ENCODE measurements around the gene MAP2.

MAP2 gene

DNA sequence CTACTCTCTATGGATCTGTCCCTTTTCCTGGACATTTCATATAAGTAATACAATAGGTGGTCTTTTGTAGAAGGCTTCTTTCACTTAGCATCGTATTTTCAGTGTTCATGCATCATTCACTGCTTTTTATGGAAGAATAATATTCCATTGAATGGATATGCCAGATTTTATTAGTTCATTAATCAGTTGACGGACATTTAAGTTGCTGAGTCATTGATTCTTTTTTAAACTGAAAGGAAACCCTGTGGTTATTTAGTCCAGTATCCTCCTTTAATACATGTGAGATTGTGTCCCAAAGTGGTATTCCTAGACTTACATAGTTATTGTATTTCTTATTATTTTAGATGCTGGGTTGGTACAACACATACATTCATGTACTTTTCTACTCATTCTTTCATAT, 185.7 kb downstream of the MAP2 start:
- TF ChIP-seq, protein P1, sequence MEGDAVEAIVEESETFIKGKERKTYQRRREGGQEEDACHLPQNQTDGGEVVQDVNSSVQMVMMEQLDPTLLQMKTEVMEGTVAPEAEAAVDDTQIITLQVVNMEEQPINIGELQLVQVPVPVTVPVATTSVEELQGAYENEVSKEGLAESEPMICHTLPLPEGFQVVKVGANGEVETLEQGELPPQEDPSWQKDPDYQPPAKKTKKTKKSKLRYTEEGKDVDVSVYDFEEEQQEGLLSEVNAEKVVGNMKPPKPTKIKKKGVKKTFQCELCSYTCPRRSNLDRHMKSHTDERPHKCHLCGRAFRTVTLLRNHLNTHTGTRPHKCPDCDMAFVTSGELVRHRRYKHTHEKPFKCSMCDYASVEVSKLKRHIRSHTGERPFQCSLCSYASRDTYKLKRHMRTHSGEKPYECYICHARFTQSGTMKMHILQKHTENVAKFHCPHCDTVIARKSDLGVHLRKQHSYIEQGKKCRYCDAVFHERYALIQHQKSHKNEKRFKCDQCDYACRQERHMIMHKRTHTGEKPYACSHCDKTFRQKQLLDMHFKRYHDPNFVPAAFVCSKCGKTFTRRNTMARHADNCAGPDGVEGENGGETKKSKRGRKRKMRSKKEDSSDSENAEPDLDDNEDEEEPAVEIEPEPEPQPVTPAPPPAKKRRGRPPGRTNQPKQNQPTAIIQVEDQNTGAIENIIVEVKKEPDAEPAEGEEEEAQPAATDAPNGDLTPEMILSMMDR (conservative IDR thresholded peaks at IDR 0.05): no peak
- H3K27ac ChIP-seq: no peak overlapping the region

DNA sequence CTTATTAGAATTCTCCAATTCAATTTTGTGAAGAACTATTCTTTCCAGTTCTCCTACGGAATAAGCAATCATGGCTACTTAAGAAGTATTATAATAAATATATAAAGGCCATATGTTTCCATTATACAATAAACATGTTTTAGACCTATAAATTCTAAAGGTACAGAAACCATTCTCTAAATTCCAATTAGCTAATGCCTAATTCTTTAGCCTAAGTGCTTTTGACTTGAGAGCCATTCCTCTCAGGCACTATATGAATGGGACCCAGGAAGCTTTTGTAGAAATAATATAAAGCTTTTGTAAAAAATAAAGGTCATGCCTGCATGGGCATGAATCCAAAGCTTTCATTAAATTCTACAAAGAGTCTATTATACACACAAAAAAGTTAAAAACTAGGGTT, 186.8 kb downstream of the MAP2 start:
- TF ChIP-seq, protein P1 (conservative IDR thresholded peaks at IDR 0.05): no peak

DNA sequence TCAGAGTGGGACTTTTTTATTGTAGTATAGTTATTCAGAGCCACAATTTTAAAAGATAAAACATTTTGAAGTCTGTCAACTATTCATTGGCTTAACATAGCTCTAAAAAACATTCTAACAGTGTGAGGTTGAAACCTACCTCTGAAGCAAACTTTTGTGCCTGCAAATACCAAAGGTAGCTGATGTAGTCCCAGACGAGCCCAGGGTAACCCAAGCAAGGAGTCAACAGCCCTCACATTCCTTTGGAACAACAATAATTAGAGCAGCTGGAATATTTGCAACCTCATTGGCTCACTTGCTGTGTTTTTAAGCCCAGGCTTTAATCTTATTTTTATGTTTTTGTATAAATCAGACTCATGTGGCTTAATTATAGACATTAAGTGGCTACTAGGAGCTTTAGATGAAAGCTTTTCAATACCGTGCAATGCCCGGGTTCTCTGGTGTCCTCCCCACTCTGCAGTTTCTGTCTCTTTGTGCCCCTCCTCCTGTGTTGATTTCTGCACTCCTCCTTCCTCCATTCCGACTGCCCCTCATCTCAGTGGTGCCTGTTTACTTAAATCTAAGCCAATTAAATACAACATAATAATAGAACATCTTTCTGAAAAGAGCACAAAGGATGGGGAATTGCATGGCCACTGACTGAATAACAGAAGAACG, 189.9 kb downstream of the MAP2 start:
- TF ChIP-seq, protein P1 (conservative IDR thresholded peaks at IDR 0.05): no peak
- no peak overlapping the region for H3K27ac ChIP-seq

More for the DNA sequence above, 186.8 kb downstream of the MAP2 start:
- H3K27ac ChIP-seq: no peak overlapping the region

DNA sequence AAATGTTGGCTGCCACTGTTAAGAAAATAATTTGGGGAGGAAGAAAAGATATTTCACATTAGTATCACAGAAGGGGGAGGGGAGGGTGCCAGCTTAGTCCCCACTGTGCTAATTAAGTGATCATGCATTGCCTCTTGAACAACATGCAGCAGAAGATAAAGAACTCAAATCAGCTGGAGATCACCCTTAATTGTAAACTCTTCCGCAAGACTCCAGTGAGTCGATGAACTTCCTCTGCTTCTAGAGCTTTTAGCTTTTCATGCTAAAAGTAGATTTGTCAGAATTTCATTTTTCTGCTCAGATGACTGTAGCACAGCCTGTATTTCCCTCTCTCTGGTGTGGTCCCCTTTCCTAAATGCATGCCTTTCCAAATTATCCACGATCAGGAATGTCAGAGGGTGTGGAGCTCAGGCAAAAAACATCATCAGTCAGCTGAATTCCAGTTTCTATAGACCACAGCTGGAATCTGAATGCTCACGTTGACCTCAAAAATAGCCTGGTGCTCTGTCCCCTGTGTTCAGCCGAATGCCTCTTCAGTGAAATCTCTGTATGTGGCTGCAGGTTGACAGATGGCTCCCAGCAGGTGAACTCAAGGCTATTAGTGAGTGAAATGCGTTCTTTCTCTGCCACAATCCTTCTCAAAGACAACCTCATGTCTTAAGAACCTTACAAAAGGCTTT, 191.0 kb downstream of the MAP2 start:
- no peak overlapping the region for H3K27ac ChIP-seq
- TF ChIP-seq, protein P1 (conservative IDR thresholded peaks at IDR 0.05): no peak

DNA sequence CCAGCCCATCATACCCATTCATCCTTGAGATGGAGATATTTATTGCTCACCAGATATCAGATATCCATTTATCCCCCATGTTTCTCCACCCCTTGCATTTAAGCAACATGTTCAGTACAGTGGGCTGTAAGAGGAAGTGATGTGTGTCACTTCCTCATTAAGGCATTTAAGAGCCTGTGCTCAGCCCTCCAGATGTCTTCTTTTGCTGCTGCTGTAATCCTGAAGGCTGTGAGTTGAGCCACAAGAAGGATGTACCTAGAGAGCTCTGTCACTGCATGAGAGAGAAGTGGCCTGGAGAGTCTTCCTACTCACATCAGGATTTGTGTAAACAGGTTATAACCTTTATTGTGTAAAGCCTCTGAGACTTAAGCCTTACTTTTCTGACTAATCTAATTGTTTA, 195.9 kb downstream of the MAP2 start:
- TF ChIP-seq, protein P1 (conservative IDR thresholded peaks at IDR 0.05): no peak
- no peak overlapping the region; the same call in 1 of the 2 replicates for H3K27ac ChIP-seq

DNA sequence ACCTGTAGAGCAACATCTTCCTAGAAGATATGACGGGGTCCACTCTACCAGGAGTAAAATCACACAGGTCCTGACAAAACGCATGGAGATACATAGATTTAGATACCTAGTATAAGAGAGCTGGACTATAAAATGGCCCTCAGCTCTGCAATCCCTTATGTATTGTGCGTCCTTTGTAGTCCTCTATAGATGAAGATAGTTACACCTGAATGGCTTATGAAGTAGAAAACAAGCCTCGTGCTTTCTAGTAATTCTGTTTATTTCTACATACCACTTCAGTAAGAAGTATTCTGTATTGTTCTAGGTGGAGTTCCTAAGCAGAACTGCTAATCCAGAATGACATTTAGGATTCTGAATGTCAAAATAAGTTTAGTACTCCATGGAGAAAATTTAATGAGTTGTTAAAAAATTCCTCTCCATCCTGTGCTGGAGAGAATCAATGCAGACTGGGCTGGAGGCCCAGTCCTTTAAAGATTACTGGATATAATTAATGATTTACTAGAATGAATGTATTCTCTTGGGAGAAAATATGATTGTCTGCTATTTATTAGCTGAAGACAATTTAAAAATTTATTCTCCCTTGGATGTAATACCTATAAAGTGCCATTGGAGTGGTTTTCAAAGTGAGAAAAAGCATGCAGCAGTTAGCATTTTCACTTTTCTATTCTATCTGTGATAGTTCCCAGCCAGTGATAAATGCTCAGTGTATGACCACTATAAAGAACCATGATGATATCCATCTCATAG, 200.5 kb downstream of the MAP2 start:
- peak overlapping the region; percentile 80 for H3K27ac ChIP-seq
- TF ChIP-seq, protein P1 (conservative IDR thresholded peaks at IDR 0.05): no peak; the same call in 1 of the 2 replicates

DNA sequence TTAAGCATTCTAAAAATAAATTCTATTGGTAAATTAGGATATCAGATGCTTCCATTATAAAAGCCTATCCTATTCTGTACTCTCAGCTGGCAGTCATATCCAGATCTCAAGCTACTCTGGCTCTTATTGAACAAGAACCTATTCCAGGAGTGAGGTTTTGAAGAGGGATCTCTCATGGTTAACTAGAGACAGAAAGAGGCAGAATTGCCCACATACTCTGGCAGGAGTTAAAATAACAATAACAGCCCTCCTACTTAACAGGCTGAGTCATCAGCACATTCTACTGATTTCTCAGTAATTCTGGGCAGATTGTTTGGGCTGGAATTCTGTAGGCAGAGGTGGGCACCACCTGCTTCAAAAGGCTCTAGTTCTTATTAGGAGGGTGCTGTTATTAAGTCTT, 205.8 kb downstream of the MAP2 start:
- TF ChIP-seq, protein P1 (conservative IDR thresholded peaks at IDR 0.05): no peak
- no peak overlapping the region for H3K27ac ChIP-seq
